AG10803 (cell line): Measurements from ENCODE around the gene ASB18.

Experiments used
- DNase-seq: peaks from one replicate; pipeline ENCODE4 v3.0.0; 2010; ENCODE audit warnings: low read depth
- H3K4me3 ChIP-seq: 2 replicates; pipeline ENCODE4 v1.5.1; 2011; ENCODE audit warnings: mild to moderate bottlenecking, low read length, control low read depth
- CTCF ChIP-seq: conservative IDR thresholded peaks from 2 replicates; pipeline ENCODE4 v1.5.1; 2011; ENCODE audit warnings: mild to moderate bottlenecking, low read length, control low read depth, inconsistent platforms

The ASB18 gene

GRCh38 chr2:236171680-236172254 is 92.4 kb downstream of the ASB18 start:
- TF ChIP-seq CTCF = no peak
- DNase-seq = peak; percentile 24
- H3K4me3 ChIP-seq = no peak overlapping the region

GRCh38 chr2:236171181-236171679 is 93.0 kb downstream of the ASB18 start:
- H3K4me3 ChIP-seq = no peak overlapping the region
- no peak for DNase-seq
- no peak for TF ChIP-seq CTCF

GRCh38 chr2:236170590-236171165 is 93.5 kb downstream of the ASB18 start:
- TF ChIP-seq CTCF = no peak
- no peak for DNase-seq
- no peak overlapping the region for H3K4me3 ChIP-seq

- TF ChIP-seq CTCF = no peak
- DNase-seq = no peak
- H3K4me3 ChIP-seq = no peak overlapping the region
These were observed 94.2 kb downstream of the ASB18 start for GRCh38 chr2:236169741-236170589.

- no peak for TF ChIP-seq CTCF
- DNase-seq = no peak
- no peak overlapping the region for H3K4me3 ChIP-seq
These were observed 95.0 kb downstream of the ASB18 start for GRCh38 chr2:236169151-236169721.

GRCh38 chr2:236168110-236169080 is 95.8 kb downstream of the ASB18 start, which contains the start of gene GBX2:
GBX2 (minus strand) TSS chr2:236168386; CDS start chr2:236167971, 415 bp downstream.
- H3K4me3 ChIP-seq = peak within 1 kb of the TSS; percentile 34
- DNase-seq = peak; percentile 48
- TF ChIP-seq CTCF = no peak
